OCI-LY1 (cell line): ENCODE results near the gene PRMT5.

ENCODE experiments used
- H2AFZ ChIP-seq: fragments of 200-600 bp; sonication (generic), shearing (Covaris generic); 2 replicates; pipeline ENCODE4 v1.6.0; 2014; ENCODE audit warnings: antibody characterized with exemption, mild to moderate bottlenecking, low read length
- H3F3A ChIP-seq: fragments of 200-600 bp; sonication (generic), shearing (Covaris generic); 2 replicates; pipeline ENCODE4 v1.6.0; 2014; ENCODE audit warnings: mild to moderate bottlenecking, antibody characterized with exemption, low read length, moderate library complexity; ENCODE audit not compliant: insufficient read depth
- H3K27ac ChIP-seq: fragments of 200-600 bp; sonication (generic); 2 replicates; pipeline ENCODE4 v1.5.1; 2014; ENCODE audit warnings: low read length, mixed run types, mild to moderate bottlenecking, low read depth; ENCODE audit not compliant: poor library complexity, severe bottlenecking
- H3K27me3 ChIP-seq: fragments of 200-600 bp; sonication (generic); 2 replicates; pipeline ENCODE4 v1.6.0; 2014; ENCODE audit warnings: antibody characterized with exemption, mild to moderate bottlenecking, low read length, moderate library complexity; ENCODE audit not compliant: insufficient read depth
- H3K36me3 ChIP-seq: fragments of 200-600 bp; sonication (generic); 2 replicates; pipeline ENCODE4 v1.6.1; 2014; ENCODE audit warnings: mild to moderate bottlenecking, antibody characterized with exemption, low read length, moderate library complexity, mixed read lengths; ENCODE audit not compliant: insufficient read depth
- H3K4me1 ChIP-seq: fragments of 200-600 bp; sonication (generic); 2 replicates; pipeline ENCODE4 v1.5.1; 2014; ENCODE audit warnings: mild to moderate bottlenecking, low read length, moderate library complexity; ENCODE audit not compliant: insufficient read depth, severe bottlenecking
- H3K4me2 ChIP-seq: fragments of 200-600 bp; sonication (generic), shearing (Covaris generic); 2 replicates; pipeline ENCODE4 v1.6.1; 2014; ENCODE audit warnings: low read length
- H3K4me3 ChIP-seq: fragments of 200-600 bp; sonication (generic); 2 replicates; pipeline ENCODE4 v1.5.1; 2014; ENCODE audit warnings: low read length, low read depth, mild to moderate bottlenecking, mixed read lengths; ENCODE audit not compliant: poor library complexity, severe bottlenecking
- H3K79me2 ChIP-seq: fragments of 200-600 bp; shearing (Covaris generic); 2 replicates; pipeline ENCODE4 v1.6.1; 2016; ENCODE audit warnings: mixed run types, low read length, mixed read lengths; ENCODE audit not compliant: insufficient read depth
- H3K9ac ChIP-seq: fragments of 200-600 bp; sonication (generic), shearing (Covaris generic); 2 replicates; pipeline ENCODE4 v1.6.1; 2014; ENCODE audit warnings: mild to moderate bottlenecking, low read length, mixed read lengths
- H3K9me2 ChIP-seq: fragments of 200-600 bp; sonication (generic), shearing (Covaris generic); 2 replicates; pipeline ENCODE4 v1.6.1; 2014; ENCODE audit warnings: low read depth, mild to moderate bottlenecking, low read length, mixed read lengths
- H3K9me3 ChIP-seq: fragments of 200-600 bp; shearing (Covaris generic); 2 replicates; pipeline ENCODE4 v1.6.1; 2014; ENCODE audit warnings: low read length, mixed read lengths
- H4K20me1 ChIP-seq: fragments of 200-600 bp; sonication (generic), shearing (Covaris generic); 2 replicates; pipeline ENCODE4 v1.6.0; 2016; ENCODE audit warnings: mild to moderate bottlenecking, low read length; ENCODE audit not compliant: insufficient read depth
- CTCF ChIP-seq: fragments of 200-600 bp; sonication (generic), shearing (Covaris generic); IDR thresholded peaks from 2 replicates; pipeline ENCODE4 v1.5.1; 2017; ENCODE audit warnings: mild to moderate bottlenecking, antibody characterized with exemption, low read length, moderate library complexity, mixed read lengths
- EZH2 ChIP-seq: fragments of 200-600 bp; sonication (generic), shearing (Covaris generic); IDR thresholded peaks from 2 replicates; pipeline ENCODE4 v1.8.0; 2017; ENCODE audit warnings: borderline replicate concordance, mixed run types, mild to moderate bottlenecking, antibody characterized with exemption, low read length, moderate library complexity, mixed read lengths

The PRMT5 gene

DNA sequence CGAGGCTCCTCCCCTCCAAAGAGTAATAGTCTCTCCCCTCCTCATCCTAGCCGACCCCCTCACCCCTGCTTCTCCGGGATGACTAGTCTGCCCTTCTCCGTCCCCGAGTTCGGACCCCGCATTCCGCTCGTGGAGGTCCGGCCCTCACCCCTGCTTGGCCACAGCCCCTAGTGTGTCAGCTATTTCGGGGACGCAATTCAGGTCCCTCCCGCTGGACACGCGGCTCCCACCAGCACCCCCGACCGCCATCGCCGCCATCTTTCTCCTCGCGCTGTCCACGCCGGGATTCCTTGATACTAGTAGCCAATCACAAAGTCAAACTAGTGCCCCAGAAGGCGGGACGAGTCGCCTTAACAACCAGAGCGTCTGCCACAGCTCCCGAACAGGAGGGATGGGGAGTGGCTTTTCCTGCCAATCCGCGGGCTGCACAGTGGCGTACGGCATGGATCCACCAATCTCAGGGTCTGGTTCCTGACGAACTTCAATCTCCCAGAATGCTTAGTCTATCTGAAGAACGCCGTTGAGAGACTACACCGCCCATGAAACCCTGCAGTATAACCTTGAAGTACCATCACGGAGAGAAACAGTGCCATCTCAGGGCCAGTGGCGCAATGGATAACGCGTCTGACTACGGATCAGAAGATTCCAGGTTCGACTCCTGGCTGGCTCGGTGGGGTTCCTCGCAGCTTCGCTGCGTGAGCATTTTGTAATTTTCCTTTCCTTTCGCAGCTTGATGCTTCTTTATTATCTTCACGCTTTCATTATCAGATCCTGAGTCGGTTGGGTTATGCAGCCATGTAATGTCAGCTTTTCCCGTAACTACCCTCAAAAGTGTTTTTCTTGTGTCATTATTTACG, at the start of gene PRMT5:
Gene PRMT5 (minus strand): TSS at position 273 of the 857 bp plus-strand sequence. CDS start 15 bp downstream, at position 258.
- no peaks in the 10 kb centered on the region for H3K27me3 ChIP-seq
- TF ChIP-seq CTCF = no peak
- no peak for TF ChIP-seq EZH2
- no peaks in the 10 kb centered on the region for H3F3A ChIP-seq
- no peaks in the 10 kb centered on the region for H4K20me1 ChIP-seq
- H3K9ac ChIP-seq = peak within 1 kb of the TSS; percentile 96
- peaks cover 12% of the 10 kb centered on the region for H3K79me2 ChIP-seq
- H3K9me2 ChIP-seq = no peaks in the 10 kb centered on the region
- peak within 1 kb of the TSS; percentile 91 for H3K4me2 ChIP-seq
- peak within 1 kb of the TSS; percentile 97 for H3K4me3 ChIP-seq
- peak within 1 kb of the TSS; percentile 68; the same call in 1 of the 2 replicates for H2AFZ ChIP-seq
- H3K36me3 ChIP-seq = peaks cover 28% of the 10 kb centered on the region
- peak within 1 kb of the TSS; percentile 66 for H3K27ac ChIP-seq
- peaks cover 36% of the 10 kb centered on the region for H3K4me1 ChIP-seq
- no peaks in the 10 kb centered on the region for H3K9me3 ChIP-seq

DNA sequence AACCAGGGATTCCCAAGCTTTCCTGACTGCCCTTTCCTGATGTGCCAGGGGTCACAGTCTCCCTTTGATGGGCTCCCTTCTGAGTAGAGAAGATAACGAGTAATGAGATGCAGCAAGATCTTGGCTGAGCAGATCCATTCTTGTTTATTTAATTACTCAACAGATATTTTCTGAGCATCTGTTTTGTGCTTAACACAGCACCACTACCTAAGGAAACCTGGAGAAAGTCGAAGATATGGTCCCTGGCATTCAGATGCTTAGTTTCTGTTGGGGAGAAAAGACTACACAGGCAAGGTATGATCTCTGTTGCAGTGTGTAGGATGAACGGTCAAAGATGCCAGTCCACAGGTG, 49.3 kb upstream of the PRMT5 start:
- peaks cover 3% of the 10 kb centered on the region; the same call in 1 of the 2 replicates for H3K27me3 ChIP-seq
- no peak overlapping the region for H2AFZ ChIP-seq
- no peaks in the 10 kb centered on the region for H3K9me2 ChIP-seq
- H3K9ac ChIP-seq = no peak overlapping the region
- H3K36me3 ChIP-seq = no peaks in the 10 kb centered on the region
- H3K4me1 ChIP-seq = peaks cover 21% of the 10 kb centered on the region
- no peaks in the 10 kb centered on the region for H4K20me1 ChIP-seq
- TF ChIP-seq EZH2 (no peak), CTCF (no peak)
- no peak overlapping the region for H3K4me2 ChIP-seq
- no peak overlapping the region for H3K27ac ChIP-seq
- H3K9me3 ChIP-seq = no peaks in the 10 kb centered on the region
- no peak overlapping the region for H3K4me3 ChIP-seq
- H3F3A ChIP-seq = no peaks in the 10 kb centered on the region
- H3K79me2 ChIP-seq = no peaks in the 10 kb centered on the region

DNA sequence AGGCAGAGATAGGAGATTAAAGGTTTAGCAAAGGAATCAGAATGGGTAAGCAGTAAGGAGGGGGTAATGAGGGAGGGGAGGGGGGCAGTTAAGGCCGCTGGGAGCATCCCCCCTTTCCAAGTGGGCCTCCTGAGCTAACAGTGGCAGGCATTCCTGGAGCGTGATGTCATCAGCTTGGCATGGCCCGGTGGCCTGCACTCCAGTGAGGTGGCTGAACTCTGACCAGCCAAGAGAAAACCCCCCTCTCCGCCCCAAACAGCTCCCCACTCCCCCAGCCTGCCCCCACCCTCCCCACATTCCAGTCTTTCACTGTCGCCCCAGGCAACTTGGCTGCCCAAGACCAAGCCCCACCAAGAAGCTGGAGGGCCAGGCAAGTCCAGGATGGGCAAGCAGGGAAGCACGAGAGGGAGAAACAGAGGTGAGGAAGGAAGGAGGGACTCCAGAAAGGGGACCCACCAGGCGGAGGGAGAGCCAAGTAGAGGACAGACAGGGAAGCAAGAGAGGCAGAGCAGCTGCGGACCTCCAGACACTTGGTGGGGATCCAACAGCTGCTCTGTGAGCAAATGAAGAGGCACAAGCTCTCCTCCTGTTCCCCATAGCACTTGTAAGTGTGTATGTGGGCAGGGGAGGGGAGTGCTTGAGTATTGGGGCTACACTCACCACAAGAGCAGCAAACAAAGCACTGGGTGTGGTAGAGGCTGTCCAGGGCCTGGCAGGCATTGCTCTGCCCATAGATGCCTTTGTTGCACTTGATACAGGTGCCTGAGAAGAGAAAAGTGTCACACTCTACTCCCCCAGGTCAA, 48.7 kb upstream of the PRMT5 start:
- H3F3A ChIP-seq = no peaks in the 10 kb centered on the region
- H3K4me1 ChIP-seq = peaks cover 18% of the 10 kb centered on the region
- no peaks in the 10 kb centered on the region for H4K20me1 ChIP-seq
- H3K4me2 ChIP-seq = no peak overlapping the region
- H3K9ac ChIP-seq = no peak overlapping the region
- H3K9me3 ChIP-seq = no peaks in the 10 kb centered on the region
- no peaks in the 10 kb centered on the region for H3K36me3 ChIP-seq
- H3K4me3 ChIP-seq = no peak overlapping the region
- H3K79me2 ChIP-seq = no peaks in the 10 kb centered on the region
- H3K27me3 ChIP-seq = peaks cover 3% of the 10 kb centered on the region; the same call in 1 of the 2 replicates
- H2AFZ ChIP-seq = no peak overlapping the region
- no peak overlapping the region for H3K27ac ChIP-seq
- TF ChIP-seq EZH2 = no peak
- TF ChIP-seq CTCF = no peak
- no peaks in the 10 kb centered on the region for H3K9me2 ChIP-seq
